Activated CD8-positive, alpha-beta memory T cell treated with anti-CD3 and anti-CD28 coated beads for 4 hours (primary cell): ENCODE results near the gene WDR88.

Experiments used
- DNase-seq, 2 donors: peaks; one replicate each; pipeline ENCODE4 v3.0.0-alpha.2; 2020; ENCODE audit warnings: low read depth in 2 of 2

The WDR88 gene, protein sequence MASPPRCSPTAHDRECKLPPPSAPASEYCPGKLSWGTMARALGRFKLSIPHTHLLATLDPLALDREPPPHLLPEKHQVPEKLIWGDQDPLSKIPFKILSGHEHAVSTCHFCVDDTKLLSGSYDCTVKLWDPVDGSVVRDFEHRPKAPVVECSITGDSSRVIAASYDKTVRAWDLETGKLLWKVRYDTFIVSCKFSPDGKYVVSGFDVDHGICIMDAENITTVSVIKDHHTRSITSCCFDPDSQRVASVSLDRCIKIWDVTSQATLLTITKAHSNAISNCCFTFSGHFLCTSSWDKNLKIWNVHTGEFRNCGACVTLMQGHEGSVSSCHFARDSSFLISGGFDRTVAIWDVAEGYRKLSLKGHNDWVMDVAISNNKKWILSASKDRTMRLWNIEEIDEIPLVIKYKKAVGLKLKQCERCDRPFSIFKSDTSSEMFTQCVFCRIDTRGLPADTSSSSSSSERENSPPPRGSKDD

GRCh38 chr19:33132021-33132420, at the start of gene WDR88:
Gene WDR88 (plus strand): TSS chr19:33132114. CDS start chr19:33132170, 56 bp downstream.
- DNase-seq = no peak

GRCh38 chr19:33085570-33086128, 46.3 kb upstream of the WDR88 start:
- DNase-seq = no peak

GRCh38 chr19:33086955-33087354, 45.0 kb upstream of the WDR88 start:
- DNase-seq = no peak

GRCh38 chr19:33089010-33089409, 42.9 kb upstream of the WDR88 start:
- no peak for DNase-seq

DNA sequence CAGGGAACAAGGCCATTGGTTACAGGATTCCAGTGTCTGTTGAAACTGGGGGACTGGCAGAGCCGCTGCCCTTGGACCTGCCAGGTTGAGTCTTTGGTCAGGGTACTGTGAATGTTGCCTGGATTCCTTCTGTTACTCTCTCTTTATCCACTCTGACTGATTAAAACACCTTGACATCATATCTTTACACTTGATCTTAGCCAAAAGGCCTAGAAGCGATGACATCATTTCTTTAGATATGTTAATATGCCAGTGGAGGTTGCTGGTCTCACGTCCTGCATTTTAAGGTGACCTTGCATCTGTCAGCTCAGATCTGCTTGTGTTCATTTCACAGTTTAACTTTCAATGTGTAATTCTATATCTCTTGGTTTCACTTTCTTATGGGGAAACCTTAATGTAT, 41.7 kb upstream of the WDR88 start:
- DNase-seq = no peak

GRCh38 chr19:33093420-33094210, 38.3 kb upstream of the WDR88 start:
- DNase-seq = no peak

GRCh38 chr19:33094436-33095067, 37.4 kb upstream of the WDR88 start:
- DNase-seq = no peak

GRCh38 chr19:33096005-33096404, 35.9 kb upstream of the WDR88 start:
- DNase-seq = no peak

DNA sequence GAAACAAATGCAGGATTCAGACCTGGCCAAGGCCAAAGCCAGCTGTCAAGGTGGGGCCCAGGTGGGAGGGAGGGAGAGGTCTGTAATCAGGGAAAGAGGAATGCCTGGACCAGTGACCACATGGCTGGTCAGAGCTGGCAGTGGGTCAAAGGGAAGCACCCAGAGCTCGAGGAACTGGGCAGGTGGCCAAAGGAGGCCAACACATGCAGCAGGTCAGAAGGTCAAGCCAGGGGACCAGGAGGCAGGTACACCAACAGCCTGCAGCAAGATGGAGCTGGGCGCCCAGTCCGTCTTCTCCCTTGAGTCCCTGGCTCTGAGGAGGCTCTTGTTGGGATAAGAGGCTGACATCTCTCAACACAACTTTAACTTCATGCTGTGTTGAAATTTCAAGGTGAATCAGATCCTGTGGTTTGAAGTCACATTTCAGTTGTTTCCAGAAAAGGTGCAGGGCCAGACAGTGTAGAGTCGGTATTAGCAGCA, 33.8 kb upstream of the WDR88 start:
- no peak for DNase-seq

DNA sequence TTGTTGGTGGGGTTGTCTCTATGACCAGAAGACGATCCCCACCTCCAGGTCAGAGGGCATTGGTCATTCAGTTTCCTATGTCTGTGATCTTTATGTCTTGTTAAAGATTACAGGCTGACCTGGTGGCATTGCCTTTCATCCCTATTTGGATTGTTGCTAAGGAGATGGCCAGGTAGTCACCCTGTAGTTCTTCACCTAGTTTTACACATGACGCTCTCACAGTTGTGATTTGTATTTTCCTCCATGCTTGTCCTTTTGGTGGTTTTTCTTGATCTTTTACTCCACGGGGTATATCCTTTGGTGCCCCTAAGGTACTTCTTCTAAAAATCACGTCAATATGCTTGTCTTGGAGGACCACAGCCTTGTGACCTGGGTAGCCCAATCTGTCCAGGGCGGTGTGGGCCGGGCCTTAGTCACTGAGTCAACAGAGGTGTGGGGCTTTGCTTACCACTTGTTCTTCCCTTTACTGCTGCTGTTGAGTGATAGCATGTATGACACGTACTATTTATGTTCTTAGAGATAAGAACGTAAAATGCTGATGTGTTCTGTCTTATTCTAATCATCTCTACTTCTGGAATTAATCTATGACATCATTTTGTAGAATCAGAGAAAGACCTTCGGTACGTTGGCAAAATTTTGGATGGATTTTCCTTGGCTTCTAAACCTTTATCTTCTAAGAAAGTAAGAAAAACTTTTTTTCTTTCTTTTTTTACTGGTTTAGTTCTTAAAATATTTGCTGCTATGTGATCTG, 30.8 kb upstream of the WDR88 start:
- DNase-seq = no peak

DNA sequence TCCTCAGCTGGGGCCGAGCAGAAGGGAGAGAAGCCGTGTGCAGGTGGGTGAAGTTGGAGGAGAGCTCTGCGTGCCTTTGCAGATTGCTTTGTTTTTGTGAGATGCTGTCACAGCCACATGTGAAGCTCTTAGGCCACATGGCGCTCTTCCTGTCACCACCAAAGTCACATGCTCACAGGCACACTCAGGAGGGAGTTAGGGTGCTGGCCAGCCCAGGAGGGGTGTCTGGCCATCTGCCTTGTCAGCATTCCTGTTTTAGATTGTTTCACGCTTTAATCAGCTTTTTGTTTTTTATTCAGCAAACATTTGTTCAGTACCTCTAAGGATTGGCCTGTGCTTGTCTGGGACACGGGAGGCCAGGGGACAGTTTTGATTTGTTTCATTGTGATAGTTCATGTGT, 29.0 kb upstream of the WDR88 start:
- DNase-seq = no peak

- DNase-seq = no peak
Observed at GRCh38 chr19:33108161-33108560, 23.8 kb upstream of the WDR88 start.

GRCh38 chr19:33110137-33110910, 21.6 kb upstream of the WDR88 start:
- no peak for DNase-seq

DNA sequence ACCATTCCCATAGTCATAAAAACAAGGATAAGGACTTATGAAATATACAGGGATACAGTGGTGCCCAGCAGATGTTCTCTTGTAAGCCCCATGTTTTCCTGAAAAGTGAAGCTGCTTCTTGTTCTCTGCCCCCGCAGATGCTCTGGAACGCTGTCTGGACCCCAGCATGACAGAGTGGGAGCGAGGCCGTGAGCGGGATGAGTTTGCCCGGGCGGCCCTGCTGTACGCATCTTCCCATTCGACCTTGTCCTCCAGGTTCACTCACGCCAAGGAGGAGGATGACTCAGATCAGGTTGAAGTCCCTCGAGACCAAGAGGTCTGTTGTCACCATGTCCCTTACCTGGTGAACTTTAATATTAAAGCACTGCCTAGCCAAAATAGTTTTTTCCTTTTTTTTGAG, 20.3 kb upstream of the WDR88 start:
- no peak for DNase-seq

- no peak for DNase-seq
Observed at GRCh38 chr19:33114312-33114711, 17.6 kb upstream of the WDR88 start.

- no peak for DNase-seq
Observed at GRCh38 chr19:33117501-33117900, 14.4 kb upstream of the WDR88 start.

DNA sequence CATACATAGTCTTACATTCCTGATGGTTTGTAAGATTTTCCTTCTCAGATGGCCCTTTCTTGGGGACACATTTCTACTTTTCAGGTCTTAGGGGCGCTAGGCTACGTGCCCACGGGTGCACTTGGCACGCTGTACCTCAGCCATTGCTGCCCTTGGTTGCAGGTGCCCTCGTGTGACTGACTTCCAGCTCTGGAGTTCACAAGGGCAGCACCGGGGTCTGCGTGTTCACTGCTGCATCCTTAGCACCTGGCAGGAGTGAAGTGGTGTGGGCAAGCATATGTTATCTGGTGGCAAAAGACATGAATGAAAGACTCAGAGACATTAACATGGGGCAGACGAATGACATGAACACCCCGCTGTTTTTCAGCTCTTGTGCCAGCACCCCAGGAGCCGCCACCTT, 13.3 kb upstream of the WDR88 start:
- DNase-seq = no peak

DNA sequence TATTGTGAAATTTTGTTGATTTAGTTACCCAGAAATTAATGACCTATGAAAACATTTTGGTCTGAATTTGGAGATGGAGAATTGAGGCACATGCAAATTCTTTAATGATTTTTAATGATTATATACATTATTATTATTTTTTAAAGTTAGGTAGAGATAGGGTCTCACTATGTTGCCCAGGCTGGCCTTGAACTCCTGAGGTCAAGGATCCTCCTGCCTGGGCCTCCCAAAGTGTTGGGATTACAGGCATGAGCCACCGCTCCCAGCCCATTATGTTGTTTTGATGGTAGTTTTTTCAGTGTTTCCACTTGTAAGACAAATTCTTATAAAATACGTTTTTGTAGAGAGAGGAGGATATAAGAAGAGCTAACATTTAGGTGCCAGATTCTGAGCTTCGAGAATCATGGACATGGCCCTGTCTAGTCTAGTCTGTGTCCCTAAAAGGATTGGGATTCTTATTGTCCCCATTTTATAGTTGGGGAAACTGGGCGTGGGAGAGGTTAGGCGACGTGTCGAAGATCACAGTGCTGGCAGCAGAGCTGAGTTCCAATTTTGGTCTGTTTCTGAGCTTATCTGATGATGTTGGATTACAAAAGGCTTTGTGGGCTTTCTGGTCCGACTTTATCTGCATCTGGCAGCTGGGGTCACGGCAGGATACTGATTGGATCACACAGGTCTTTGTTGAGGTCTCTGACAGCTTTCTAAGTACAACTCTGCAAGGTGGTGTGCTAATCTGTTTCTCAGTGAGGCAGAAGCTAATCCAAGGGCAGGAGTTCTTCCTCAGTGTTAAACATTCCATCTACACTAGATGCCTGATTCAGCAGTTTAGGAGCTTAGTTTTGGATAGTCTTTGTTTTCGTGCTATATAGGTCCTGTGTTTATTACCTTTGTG, 7.5 kb upstream of the WDR88 start:
- DNase-seq = no peak

DNA sequence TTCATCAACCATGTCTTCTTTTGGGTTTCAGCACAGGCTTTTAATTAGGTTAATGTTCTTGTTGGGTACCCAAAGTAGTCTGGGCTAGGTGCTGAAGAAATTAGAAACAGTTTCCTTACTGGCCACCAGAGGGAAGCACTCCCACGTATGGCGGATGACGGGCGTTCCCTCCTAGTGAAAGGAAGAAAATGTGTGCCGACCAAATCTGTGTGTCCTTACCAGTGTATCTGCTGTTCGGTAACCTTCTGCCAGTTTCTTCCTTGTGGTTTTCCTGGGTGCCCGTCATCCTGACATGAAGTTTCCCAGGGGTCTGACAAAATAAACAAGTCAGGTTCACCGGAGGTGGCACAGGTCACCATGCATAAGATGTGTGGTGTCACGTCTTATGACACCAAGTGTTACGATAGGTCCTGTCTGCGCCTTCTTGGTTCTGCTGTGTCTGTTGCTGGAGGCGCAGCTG, 6.0 kb upstream of the WDR88 start:
- DNase-seq = peak; percentile 8 to 21
